WTC11 (cell line): ENCODE data around the gene KDM4B. TPM values are rescaled to one million over a fixed set of nuclear protein-coding genes. Genes with fewer than 3 reads are reported as not detected.

ENCODE experiments used
- ATAC-seq: fragments of 200-7000 bp; cut with Tn5 transposase; 2 replicates; pipeline ENCODE4 v1.10.0; 2021; ENCODE audit warnings: mild to moderate bottlenecking, moderate library complexity
- CTCF ChIA-PET: fragments of 300-600 bp; sonication (Branson Sonifier 250); formaldehyde crosslinking; loops from one replicate; lab custom pipeline; 2021; ENCODE audit warnings: antibody characterized with exemption; lab: Charles Lee
- POLR2A ChIA-PET: fragments of 350-600 bp; sonication (Branson Sonifier 250); formaldehyde crosslinking; loops from one replicate; lab custom pipeline; 2021; ENCODE audit warnings: antibody characterized with exemption; lab: Charles Lee
- DNase-seq: peaks from one replicate; pipeline ENCODE4 v3.0.0; 2021; ENCODE audit warnings: low spot score
- H3K27ac Mint-ChIP-seq: 2 replicates; pipeline ENCODE4 v1.8.0; 2021; ENCODE audit warnings: mixed read lengths
- H3K27me3 Mint-ChIP-seq: 2 replicates; pipeline ENCODE4 v1.8.0; 2021; ENCODE audit warnings: low read depth, mild to moderate bottlenecking, moderate library complexity, mixed read lengths
- H3K36me3 Mint-ChIP-seq: 2 replicates; pipeline ENCODE4 v1.8.0; 2021; ENCODE audit warnings: mixed read lengths
- H3K4me1 Mint-ChIP-seq: 2 replicates; pipeline ENCODE4 v1.8.0; 2022; ENCODE audit warnings: mixed read lengths
- H3K4me3 Mint-ChIP-seq: 2 replicates; pipeline ENCODE4 v1.8.0; 2021; ENCODE audit warnings: mild to moderate bottlenecking, moderate library complexity, mixed read lengths
- H3K9me3 Mint-ChIP-seq: 2 replicates; pipeline ENCODE4 v1.8.0; 2021; ENCODE audit warnings: mixed read lengths
- CREM ChIP-seq: sonication (generic); formaldehyde crosslinking; IDR thresholded peaks from 2 replicates; pipeline ENCODE4 v1.8.1; 2022; ENCODE audit warnings: mild to moderate bottlenecking, missing genetic modification reagents, moderate library complexity
- ELF4 ChIP-seq: sonication (generic); formaldehyde crosslinking; IDR thresholded peaks from 2 replicates; pipeline ENCODE4 v1.8.1; 2022; ENCODE audit warnings: low read depth, mild to moderate bottlenecking, moderate library complexity, missing genetic modification reagents
- ESRRA ChIP-seq: sonication (generic); formaldehyde crosslinking; IDR thresholded peaks from 2 replicates; pipeline ENCODE4 v1.8.1; 2022; ENCODE audit warnings: mild to moderate bottlenecking, missing genetic modification reagents, borderline replicate concordance
- HMGA2 ChIP-seq: fragments of 250-450 bp; sonication (Bioruptor Pico); IDR thresholded peaks from 2 replicates; pipeline ENCODE4 v1.4.0; 2021; ENCODE audit warnings: mild to moderate bottlenecking, moderate library complexity
- KAT7 ChIP-seq: sonication (generic); formaldehyde crosslinking; IDR thresholded peaks from 2 replicates; pipeline ENCODE4 v1.8.1; 2023; ENCODE audit warnings: missing genetic modification reagents, mild to moderate bottlenecking, borderline replicate concordance
- MXD4 ChIP-seq: fragments of 250-450 bp; sonication (Bioruptor Pico); IDR thresholded peaks from 2 replicates; pipeline ENCODE4 v1.8.0; 2021; ENCODE audit warnings: mild to moderate bottlenecking, moderate library complexity, borderline replicate concordance
- NR1H2 ChIP-seq: sonication (generic); formaldehyde crosslinking; IDR thresholded peaks from 2 replicates; pipeline ENCODE4 v1.9.0; 2021; ENCODE audit warnings: mild to moderate bottlenecking, moderate library complexity, missing genetic modification reagents
- TP53 ChIP-seq: sonication (generic); formaldehyde crosslinking; IDR thresholded peaks from 2 replicates; pipeline ENCODE4 v1.8.1; 2023; ENCODE audit warnings: mild to moderate bottlenecking, missing genetic modification reagents
- ZNF121 ChIP-seq: sonication (generic); formaldehyde crosslinking; IDR thresholded peaks from 2 replicates; pipeline ENCODE4 v1.8.0; 2023; ENCODE audit warnings: missing genetic modification reagents
- ZNF396 ChIP-seq: fragments of 250-450 bp; sonication (Bioruptor Pico); IDR thresholded peaks from 2 replicates; pipeline ENCODE4 v1.8.0; 2021; ENCODE audit warnings: mild to moderate bottlenecking, moderate library complexity, borderline replicate concordance
- total RNA-seq: library from RNA; stranded (reverse); gene quantifications from 3 replicates; pipeline ENCODE4 v1.2.3, GENCODE V29; 2021
- TF ChIP-seq, protein P1 (sequence below): sonication (generic); formaldehyde crosslinking; IDR thresholded peaks from 2 replicates; pipeline ENCODE4 v1.8.0; 2022; ENCODE audit warnings: mild to moderate bottlenecking, missing genetic modification reagents
- TF ChIP-seq, protein P2 (sequence below): sonication (generic); formaldehyde crosslinking; IDR thresholded peaks from 2 replicates; pipeline ENCODE4 v1.8.1; 2023; ENCODE audit warnings: mild to moderate bottlenecking, moderate library complexity, missing genetic modification reagents
- TF ChIP-seq, protein P3 (sequence below): sonication (generic); formaldehyde crosslinking; IDR thresholded peaks from 2 replicates; pipeline ENCODE4 v1.8.1; 2023; ENCODE audit warnings: mild to moderate bottlenecking, missing genetic modification reagents
- TF ChIP-seq, protein P4 (sequence below): fragments of 250-450 bp; sonication (Bioruptor Pico); IDR thresholded peaks from 2 replicates; pipeline ENCODE4 v2.1.2; 2022; ENCODE audit warnings: mild to moderate bottlenecking, moderate library complexity
- TF ChIP-seq, protein P5 (sequence below): sonication (generic); formaldehyde crosslinking; IDR thresholded peaks from 2 replicates; pipeline ENCODE4 v1.8.0; 2022; ENCODE audit warnings: mild to moderate bottlenecking, missing genetic modification reagents
- TF ChIP-seq, protein P6 (sequence below): sonication (generic); formaldehyde crosslinking; IDR thresholded peaks from 2 replicates; pipeline ENCODE4 v1.8.1; 2022; ENCODE audit warnings: mild to moderate bottlenecking, missing genetic modification reagents, moderate library complexity, borderline replicate concordance
- TF ChIP-seq, protein P7 (sequence below): fragments of 250-450 bp; sonication (Bioruptor Pico); IDR thresholded peaks from 2 replicates; pipeline ENCODE4 v1.9.0; 2021; ENCODE audit warnings: mild to moderate bottlenecking, borderline replicate concordance
- TF ChIP-seq, protein P8 (sequence below): fragments of 200-600 bp; IDR thresholded peaks from 2 replicates; pipeline ENCODE4 v1.8.0; 2022; ENCODE audit warnings: antibody characterized with exemption

The KDM4B gene
- total RNA-seq, 1 experiment from 2014 or later = 43.2 TPM

DNA sequence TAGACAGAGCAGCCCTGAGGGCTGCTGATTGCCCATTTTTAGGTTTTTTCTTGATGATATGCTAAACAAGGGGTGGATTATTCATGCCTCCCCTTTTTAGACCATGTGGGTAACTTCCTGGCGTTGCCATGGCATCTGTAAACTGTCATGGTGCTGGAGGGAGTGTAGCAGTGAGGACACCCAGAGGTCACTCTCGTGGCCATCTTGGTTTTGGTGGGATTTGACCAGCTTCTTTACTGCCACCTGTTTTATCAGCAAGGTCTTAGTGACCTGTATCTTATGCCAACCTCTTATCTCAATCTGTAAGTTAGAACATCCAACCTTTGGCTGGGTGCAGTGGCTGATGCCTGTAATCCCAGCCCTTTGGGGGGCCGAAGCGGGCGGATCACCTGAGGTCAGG, 223.7 kb downstream of the KDM4B start:
- Mint-ChIP-seq H3K36me3 (no peaks in the 10 kb centered on the region), H3K9me3 (0 out of 2 replicates have a peak, but pooled peaks cover 4% of the 10 kb centered on the region), H3K4me3 (no peak overlapping the region), H3K27me3 (no peaks in the 10 kb centered on the region), H3K4me1 (peaks cover 20% of the 10 kb centered on the region), H3K27ac (peak overlapping the region; percentile 98)
- POLR2A ChIA-PET = no interaction called here
- CTCF ChIA-PET = interaction anchor here (1.1 to 1.6 kb wide), 5 partner anchors 12 to 106 kb away, joined by 3 to 5 read pairs (median 3); no protein-coding TSS in a partner anchor
- ATAC-seq (no peak), DNase-seq (no peak)
- TF ChIP-seq, protein P1, sequence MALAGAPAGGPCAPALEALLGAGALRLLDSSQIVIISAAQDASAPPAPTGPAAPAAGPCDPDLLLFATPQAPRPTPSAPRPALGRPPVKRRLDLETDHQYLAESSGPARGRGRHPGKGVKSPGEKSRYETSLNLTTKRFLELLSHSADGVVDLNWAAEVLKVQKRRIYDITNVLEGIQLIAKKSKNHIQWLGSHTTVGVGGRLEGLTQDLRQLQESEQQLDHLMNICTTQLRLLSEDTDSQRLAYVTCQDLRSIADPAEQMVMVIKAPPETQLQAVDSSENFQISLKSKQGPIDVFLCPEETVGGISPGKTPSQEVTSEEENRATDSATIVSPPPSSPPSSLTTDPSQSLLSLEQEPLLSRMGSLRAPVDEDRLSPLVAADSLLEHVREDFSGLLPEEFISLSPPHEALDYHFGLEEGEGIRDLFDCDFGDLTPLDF (CRISPR knock-in tag) = no peak
- peak; percentile 76; the same call in 1 of the 2 replicates for TF ChIP-seq ESRRA (CRISPR knock-in tag)

DNA sequence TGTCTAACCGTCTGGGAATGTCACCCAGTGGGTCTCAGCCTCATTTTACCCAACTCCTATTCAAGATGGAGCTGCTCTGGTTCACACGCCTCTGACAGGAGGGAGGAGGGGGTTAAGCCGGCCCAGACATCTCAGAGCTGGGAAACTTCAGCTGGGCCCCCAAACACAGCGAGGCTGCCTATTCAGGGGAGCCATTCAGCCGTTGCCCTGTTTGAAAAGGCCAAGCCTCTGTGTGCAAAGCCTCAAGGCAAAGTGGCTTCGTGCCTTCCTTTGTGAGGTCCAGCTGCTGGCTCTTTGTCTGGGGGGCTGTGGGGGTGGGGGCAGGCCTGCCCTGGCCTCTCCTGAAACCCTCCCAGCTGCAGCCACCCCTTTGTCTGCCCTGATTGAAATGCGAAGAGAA, 224.3 kb downstream of the KDM4B start:
- POLR2A ChIA-PET = interaction anchor here (0.7 kb wide), 1 partner anchor 47 kb away, joined by 3 read pairs; no protein-coding TSS in a partner anchor
- peaks cover 20% of the 10 kb centered on the region for H3K4me1 Mint-ChIP-seq
- H3K27ac Mint-ChIP-seq = peak overlapping the region; percentile 98
- DNase-seq = peak; percentile 60
- peak overlapping the region; percentile 36 for H3K4me3 Mint-ChIP-seq
- CTCF ChIA-PET = interaction anchor here (0.6 to 1.6 kb wide), 9 partner anchors 10 to 311 kb away, joined by 3 to 5 read pairs (median 3); no protein-coding TSS in a partner anchor
- ATAC-seq = peak; percentile 88
- no peaks in the 10 kb centered on the region for H3K27me3 Mint-ChIP-seq
- TF ChIP-seq, protein P2, sequence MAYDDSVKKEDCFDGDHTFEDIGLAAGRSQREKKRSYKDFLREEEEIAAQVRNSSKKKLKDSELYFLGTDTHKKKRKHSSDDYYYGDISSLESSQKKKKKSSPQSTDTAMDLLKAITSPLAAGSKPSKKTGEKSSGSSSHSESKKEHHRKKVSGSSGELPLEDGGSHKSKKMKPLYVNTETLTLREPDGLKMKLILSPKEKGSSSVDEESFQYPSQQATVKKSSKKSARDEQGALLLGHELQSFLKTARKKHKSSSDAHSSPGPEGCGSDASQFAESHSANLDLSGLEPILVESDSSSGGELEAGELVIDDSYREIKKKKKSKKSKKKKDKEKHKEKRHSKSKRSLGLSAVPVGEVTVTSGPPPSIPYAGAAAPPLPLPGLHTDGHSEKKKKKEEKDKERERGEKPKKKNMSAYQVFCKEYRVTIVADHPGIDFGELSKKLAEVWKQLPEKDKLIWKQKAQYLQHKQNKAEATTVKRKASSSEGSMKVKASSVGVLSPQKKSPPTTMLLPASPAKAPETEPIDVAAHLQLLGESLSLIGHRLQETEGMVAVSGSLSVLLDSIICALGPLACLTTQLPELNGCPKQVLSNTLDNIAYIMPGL = no peak
- TF ChIP-seq HMGA2 (CRISPR knock-in tag) (no peak), CREM (0 out of 2 replicates have a peak, but pooled peaks have one; percentile 27), MXD4 (CRISPR knock-in tag) (peak; percentile 4; the same call in 1 of the 2 replicates), TP53 (CRISPR knock-in tag) (no peak), KAT7 (CRISPR knock-in tag) (no peak), ZNF396 (peak; percentile 92; the same call in 1 of the 2 replicates), NR1H2 (CRISPR knock-in tag) (no peak), ZNF121 (CRISPR knock-in tag) (no peak), ESRRA (CRISPR knock-in tag) (no peak), ELF4 (no peak)
- TF ChIP-seq, protein P3, sequence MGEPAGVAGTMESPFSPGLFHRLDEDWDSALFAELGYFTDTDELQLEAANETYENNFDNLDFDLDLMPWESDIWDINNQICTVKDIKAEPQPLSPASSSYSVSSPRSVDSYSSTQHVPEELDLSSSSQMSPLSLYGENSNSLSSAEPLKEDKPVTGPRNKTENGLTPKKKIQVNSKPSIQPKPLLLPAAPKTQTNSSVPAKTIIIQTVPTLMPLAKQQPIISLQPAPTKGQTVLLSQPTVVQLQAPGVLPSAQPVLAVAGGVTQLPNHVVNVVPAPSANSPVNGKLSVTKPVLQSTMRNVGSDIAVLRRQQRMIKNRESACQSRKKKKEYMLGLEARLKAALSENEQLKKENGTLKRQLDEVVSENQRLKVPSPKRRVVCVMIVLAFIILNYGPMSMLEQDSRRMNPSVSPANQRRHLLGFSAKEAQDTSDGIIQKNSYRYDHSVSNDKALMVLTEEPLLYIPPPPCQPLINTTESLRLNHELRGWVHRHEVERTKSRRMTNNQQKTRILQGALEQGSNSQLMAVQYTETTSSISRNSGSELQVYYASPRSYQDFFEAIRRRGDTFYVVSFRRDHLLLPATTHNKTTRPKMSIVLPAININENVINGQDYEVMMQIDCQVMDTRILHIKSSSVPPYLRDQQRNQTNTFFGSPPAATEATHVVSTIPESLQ (CRISPR knock-in tag) = no peak
- TF ChIP-seq, protein P4, sequence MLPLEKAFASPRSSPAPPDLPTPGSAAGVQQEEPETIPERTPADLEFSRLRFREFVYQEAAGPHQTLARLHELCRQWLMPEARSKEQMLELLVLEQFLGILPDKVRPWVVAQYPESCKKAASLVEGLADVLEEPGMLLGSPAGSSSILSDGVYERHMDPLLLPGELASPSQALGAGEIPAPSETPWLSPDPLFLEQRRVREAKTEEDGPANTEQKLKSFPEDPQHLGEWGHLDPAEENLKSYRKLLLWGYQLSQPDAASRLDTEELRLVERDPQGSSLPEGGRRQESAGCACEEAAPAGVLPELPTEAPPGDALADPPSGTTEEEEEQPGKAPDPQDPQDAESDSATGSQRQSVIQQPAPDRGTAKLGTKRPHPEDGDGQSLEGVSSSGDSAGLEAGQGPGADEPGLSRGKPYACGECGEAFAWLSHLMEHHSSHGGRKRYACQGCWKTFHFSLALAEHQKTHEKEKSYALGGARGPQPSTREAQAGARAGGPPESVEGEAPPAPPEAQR = peak; percentile 77; the same call in 1 of the 2 replicates
- TF ChIP-seq, protein P5, sequence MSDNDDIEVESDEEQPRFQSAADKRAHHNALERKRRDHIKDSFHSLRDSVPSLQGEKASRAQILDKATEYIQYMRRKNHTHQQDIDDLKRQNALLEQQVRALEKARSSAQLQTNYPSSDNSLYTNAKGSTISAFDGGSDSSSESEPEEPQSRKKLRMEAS (CRISPR knock-in tag) = peak; percentile 57; the same call in 1 of the 2 replicates
- TF ChIP-seq, protein P6, sequence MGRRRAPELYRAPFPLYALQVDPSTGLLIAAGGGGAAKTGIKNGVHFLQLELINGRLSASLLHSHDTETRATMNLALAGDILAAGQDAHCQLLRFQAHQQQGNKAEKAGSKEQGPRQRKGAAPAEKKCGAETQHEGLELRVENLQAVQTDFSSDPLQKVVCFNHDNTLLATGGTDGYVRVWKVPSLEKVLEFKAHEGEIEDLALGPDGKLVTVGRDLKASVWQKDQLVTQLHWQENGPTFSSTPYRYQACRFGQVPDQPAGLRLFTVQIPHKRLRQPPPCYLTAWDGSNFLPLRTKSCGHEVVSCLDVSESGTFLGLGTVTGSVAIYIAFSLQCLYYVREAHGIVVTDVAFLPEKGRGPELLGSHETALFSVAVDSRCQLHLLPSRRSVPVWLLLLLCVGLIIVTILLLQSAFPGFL (CRISPR knock-in tag) = no peak
- TF ChIP-seq, protein P7, sequence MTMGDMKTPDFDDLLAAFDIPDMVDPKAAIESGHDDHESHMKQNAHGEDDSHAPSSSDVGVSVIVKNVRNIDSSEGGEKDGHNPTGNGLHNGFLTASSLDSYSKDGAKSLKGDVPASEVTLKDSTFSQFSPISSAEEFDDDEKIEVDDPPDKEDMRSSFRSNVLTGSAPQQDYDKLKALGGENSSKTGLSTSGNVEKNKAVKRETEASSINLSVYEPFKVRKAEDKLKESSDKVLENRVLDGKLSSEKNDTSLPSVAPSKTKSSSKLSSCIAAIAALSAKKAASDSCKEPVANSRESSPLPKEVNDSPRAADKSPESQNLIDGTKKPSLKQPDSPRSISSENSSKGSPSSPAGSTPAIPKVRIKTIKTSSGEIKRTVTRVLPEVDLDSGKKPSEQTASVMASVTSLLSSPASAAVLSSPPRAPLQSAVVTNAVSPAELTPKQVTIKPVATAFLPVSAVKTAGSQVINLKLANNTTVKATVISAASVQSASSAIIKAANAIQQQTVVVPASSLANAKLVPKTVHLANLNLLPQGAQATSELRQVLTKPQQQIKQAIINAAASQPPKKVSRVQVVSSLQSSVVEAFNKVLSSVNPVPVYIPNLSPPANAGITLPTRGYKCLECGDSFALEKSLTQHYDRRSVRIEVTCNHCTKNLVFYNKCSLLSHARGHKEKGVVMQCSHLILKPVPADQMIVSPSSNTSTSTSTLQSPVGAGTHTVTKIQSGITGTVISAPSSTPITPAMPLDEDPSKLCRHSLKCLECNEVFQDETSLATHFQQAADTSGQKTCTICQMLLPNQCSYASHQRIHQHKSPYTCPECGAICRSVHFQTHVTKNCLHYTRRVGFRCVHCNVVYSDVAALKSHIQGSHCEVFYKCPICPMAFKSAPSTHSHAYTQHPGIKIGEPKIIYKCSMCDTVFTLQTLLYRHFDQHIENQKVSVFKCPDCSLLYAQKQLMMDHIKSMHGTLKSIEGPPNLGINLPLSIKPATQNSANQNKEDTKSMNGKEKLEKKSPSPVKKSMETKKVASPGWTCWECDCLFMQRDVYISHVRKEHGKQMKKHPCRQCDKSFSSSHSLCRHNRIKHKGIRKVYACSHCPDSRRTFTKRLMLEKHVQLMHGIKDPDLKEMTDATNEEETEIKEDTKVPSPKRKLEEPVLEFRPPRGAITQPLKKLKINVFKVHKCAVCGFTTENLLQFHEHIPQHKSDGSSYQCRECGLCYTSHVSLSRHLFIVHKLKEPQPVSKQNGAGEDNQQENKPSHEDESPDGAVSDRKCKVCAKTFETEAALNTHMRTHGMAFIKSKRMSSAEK = peak; percentile 89; the same call in 1 of the 2 replicates
- TF ChIP-seq, protein P8, sequence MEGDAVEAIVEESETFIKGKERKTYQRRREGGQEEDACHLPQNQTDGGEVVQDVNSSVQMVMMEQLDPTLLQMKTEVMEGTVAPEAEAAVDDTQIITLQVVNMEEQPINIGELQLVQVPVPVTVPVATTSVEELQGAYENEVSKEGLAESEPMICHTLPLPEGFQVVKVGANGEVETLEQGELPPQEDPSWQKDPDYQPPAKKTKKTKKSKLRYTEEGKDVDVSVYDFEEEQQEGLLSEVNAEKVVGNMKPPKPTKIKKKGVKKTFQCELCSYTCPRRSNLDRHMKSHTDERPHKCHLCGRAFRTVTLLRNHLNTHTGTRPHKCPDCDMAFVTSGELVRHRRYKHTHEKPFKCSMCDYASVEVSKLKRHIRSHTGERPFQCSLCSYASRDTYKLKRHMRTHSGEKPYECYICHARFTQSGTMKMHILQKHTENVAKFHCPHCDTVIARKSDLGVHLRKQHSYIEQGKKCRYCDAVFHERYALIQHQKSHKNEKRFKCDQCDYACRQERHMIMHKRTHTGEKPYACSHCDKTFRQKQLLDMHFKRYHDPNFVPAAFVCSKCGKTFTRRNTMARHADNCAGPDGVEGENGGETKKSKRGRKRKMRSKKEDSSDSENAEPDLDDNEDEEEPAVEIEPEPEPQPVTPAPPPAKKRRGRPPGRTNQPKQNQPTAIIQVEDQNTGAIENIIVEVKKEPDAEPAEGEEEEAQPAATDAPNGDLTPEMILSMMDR = no peak
- TF ChIP-seq, all 79 proteins: peak for 6
- no peaks in the 10 kb centered on the region for H3K36me3 Mint-ChIP-seq
- H3K9me3 Mint-ChIP-seq = 0 out of 2 replicates have a peak, but pooled peaks cover 4% of the 10 kb centered on the region
